ENCODE data around the gene SOCS3.

SOCS3 gene

GRCh38 chr17:78374631-78375274, 14.9 kb upstream of the SOCS3 start:
- no peak for DNase-seq (ENCODE audit: low read depth)
- TF ChIP-seq POLR2A (IDR thresholded peaks at IDR 0.05; ENCODE audit: extremely low read depth, insufficient read length) (no peak), MAX (IDR thresholded peaks at IDR 0.05; ENCODE audit: low read depth, low read length) (no peak), CTCF (IDR thresholded peaks at IDR 0.05; ENCODE audit: low read depth, low read length) (no peak), MYC (IDR thresholded peaks at IDR 0.05; ENCODE audit: low read depth, low read length) (no peak)
- H3K4me3 ChIP-seq (ENCODE audit: low read depth, low read length), result no peak overlapping the region

DNA sequence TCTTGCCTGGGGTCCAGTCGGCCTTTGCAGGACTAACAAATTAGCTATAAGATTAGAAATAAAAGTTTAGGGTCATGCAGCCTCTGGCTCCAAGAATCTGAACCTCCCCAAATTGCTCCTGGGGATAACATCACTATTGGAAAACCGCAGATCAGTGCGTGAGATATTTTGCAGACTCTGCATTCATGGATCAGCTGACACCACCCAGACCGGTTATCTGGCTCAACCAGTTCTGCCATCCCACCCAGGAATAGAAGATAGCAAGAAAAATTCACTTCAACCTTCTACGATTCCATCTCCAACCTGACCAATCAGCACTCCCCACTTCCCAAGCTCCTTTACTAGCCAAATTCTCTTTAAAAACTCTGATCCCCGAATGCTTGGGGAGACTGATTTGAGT, 14.3 kb upstream of the SOCS3 start:
- TF ChIP-seq MAX (IDR thresholded peaks at IDR 0.05; ENCODE audit: low read depth, low read length), result no peak
- no peak for TF ChIP-seq POLR2A (IDR thresholded peaks at IDR 0.05; ENCODE audit: extremely low read depth, insufficient read length)
- no peak for TF ChIP-seq MYC (IDR thresholded peaks at IDR 0.05; ENCODE audit: low read depth, low read length)
- TF ChIP-seq CTCF (IDR thresholded peaks at IDR 0.05; ENCODE audit: low read depth, low read length), result no peak
- DNase-seq (ENCODE audit: low read depth), result no peak
- H3K4me3 ChIP-seq (ENCODE audit: low read depth, low read length), result no peak overlapping the region

- TF ChIP-seq MYC (IDR thresholded peaks at IDR 0.05; ENCODE audit: low read depth, low read length), result no peak
- TF ChIP-seq CTCF (IDR thresholded peaks at IDR 0.05; ENCODE audit: low read depth, low read length), result no peak
- no peak for TF ChIP-seq POLR2A (IDR thresholded peaks at IDR 0.05; ENCODE audit: extremely low read depth, insufficient read length)
- no peak for TF ChIP-seq MAX (IDR thresholded peaks at IDR 0.05; ENCODE audit: low read depth, low read length)
- DNase-seq (ENCODE audit: low read depth), result no peak
- H3K4me3 ChIP-seq (ENCODE audit: low read depth, low read length), result no peak overlapping the region
These were observed 13.0 kb upstream of the SOCS3 start for GRCh38 chr17:78372841-78373240.

DNA sequence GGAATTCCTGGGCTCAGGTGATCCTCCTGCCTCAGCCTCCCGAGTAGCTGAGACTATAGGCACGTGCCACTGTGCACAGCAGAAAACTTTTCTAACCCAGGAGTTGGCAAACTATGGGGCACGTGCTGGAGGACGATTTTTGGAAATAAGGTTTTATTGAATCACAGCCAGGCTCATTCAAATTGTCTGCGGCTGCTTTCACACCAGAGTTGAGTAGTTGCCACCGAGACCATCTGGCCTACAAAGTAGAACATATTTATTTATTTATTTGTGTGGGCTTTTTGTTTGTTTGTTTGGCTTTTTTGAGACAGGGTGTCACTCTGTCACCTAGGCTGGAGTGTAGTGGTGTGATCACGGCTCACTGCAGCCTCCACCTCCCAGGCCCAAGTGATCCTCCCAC, 11.2 kb upstream of the SOCS3 start:
- DNase-seq (ENCODE audit: low read depth), result no peak
- H3K4me3 ChIP-seq (ENCODE audit: low read depth, low read length), result no peak overlapping the region
- TF ChIP-seq POLR2A (IDR thresholded peaks at IDR 0.05; ENCODE audit: extremely low read depth, insufficient read length), result no peak
- no peak for TF ChIP-seq MYC (IDR thresholded peaks at IDR 0.05; ENCODE audit: low read depth, low read length)
- TF ChIP-seq MAX (IDR thresholded peaks at IDR 0.05; ENCODE audit: low read depth, low read length), result no peak
- no peak for TF ChIP-seq CTCF (IDR thresholded peaks at IDR 0.05; ENCODE audit: low read depth, low read length)

GRCh38 chr17:78369791-78370381, 10.0 kb upstream of the SOCS3 start:
- TF ChIP-seq MYC (IDR thresholded peaks at IDR 0.05; ENCODE audit: low read depth, low read length) (no peak), CTCF (IDR thresholded peaks at IDR 0.05; ENCODE audit: low read depth, low read length) (no peak), POLR2A (IDR thresholded peaks at IDR 0.05; ENCODE audit: extremely low read depth, insufficient read length) (no peak), MAX (IDR thresholded peaks at IDR 0.05; ENCODE audit: low read depth, low read length) (no peak)
- no peak for DNase-seq (ENCODE audit: low read depth)
- H3K4me3 ChIP-seq (ENCODE audit: low read depth, low read length), result no peak overlapping the region

Data from NB4 (cell line).